Measurements from ENCODE around the gene PHEX.
A peak's percentile ranks its signal among the peaks of the same experiment; 100 is the strongest.

The PHEX gene

GRCh38 chrX:22150371-22150770, 118.2 kb downstream of the PHEX start:
- no peak for DNase-seq (ENCODE audit: low spot score)

GRCh38 chrX:22155126-22155525, 123.0 kb downstream of the PHEX start:
- DNase-seq (ENCODE audit: low spot score) = no peak

GRCh38 chrX:22159071-22159470, 126.9 kb downstream of the PHEX start:
- DNase-seq (ENCODE audit: low spot score) = no peak

DNA sequence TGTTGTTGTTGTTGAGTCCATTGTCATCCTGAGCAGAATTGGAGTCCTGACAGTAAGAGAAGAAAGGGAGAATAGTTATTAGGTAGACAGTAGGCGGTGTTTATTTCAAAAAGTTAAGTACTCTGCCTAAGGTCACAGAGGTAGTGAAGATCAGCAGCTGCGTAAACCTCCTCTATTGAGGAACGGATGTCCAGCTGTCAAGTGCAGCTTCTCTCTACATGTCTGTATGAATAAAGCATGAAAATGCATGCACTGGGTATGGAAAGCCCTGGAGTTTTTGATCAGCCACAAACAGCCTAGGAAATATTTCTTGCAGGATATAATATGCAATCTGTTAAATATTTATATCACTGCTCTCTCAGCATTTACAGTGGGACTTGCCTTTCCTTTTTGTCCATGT, 131.2 kb downstream of the PHEX start:
- DNase-seq (ENCODE audit: low spot score) = no peak

GRCh38 chrX:22164770-22165388, 132.8 kb downstream of the PHEX start:
- no peak for DNase-seq (ENCODE audit: low spot score)

- no peak for DNase-seq (ENCODE audit: low spot score)
Measured at GRCh38 chrX:22165732-22166457, 133.8 kb downstream of the PHEX start.

GRCh38 chrX:22171287-22172060, 139.3 kb downstream of the PHEX start:
- no peak for DNase-seq (ENCODE audit: low spot score)

- DNase-seq (ENCODE audit: low spot score) = no peak
Measured at GRCh38 chrX:22173966-22174365, 141.8 kb downstream of the PHEX start.

DNA sequence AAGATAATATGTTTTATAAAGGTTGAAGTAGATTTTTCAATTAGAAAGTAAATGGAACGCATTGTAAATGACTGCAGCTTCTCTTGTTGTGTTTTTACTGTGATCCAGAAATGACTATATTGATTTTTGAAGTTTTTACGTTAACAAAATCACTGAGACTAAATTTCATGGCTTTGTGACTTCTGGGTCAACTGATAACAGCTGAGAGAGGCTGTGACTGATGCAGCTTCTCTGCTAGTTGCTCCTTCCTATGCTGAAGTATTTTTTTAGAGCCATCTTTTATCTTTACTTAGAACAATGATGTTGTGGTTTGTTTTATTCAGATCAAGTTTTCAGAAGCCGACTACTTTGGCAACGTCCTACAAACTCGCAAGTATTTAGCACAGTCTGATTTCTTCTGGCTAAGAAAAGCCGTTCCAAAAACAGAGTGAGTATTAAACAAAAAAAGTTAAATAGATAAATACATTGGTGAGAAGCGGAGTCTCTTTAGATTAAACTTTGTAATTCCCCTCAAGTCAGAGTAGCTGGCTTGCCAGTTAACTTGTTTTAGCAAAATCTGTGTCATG, 145.9 kb downstream of the PHEX start:
- DNase-seq (ENCODE audit: low spot score) = no peak

- DNase-seq (ENCODE audit: low spot score) = no peak
Measured at GRCh38 chrX:22184096-22184495, 152.0 kb downstream of the PHEX start.

GRCh38 chrX:22186165-22186564, 154.0 kb downstream of the PHEX start:
- DNase-seq (ENCODE audit: low spot score) = no peak

- DNase-seq (ENCODE audit: low spot score) = peak; percentile 66
Measured at GRCh38 chrX:22192419-22193060, 160.4 kb downstream of the PHEX start.

- no peak for DNase-seq (ENCODE audit: low spot score)
Measured at GRCh38 chrX:22193851-22194659, 161.9 kb downstream of the PHEX start.

- no peak for DNase-seq (ENCODE audit: low spot score)
Measured at GRCh38 chrX:22194660-22194945, 162.5 kb downstream of the PHEX start.

DNA sequence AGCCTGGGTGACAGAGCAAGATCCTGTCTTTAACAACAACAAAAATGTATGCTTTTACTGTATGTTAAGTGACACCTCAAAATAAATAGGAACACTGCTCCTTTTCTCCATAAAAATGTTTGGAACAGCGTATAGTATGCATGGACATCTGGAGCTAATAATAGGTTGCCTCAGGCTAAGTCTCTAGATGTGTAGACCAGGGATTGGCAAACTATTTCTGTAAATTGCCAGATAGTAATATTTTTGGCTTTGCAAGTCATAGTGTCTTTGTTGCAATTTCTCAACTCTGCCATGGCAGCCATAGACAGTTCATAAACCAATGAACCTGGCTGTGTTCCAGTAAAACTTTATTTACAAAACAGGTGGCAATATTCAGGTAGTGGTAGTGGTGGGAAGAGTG, 164.0 kb downstream of the PHEX start:
- peak; percentile 2 for DNase-seq (ENCODE audit: low spot score)

DNA sequence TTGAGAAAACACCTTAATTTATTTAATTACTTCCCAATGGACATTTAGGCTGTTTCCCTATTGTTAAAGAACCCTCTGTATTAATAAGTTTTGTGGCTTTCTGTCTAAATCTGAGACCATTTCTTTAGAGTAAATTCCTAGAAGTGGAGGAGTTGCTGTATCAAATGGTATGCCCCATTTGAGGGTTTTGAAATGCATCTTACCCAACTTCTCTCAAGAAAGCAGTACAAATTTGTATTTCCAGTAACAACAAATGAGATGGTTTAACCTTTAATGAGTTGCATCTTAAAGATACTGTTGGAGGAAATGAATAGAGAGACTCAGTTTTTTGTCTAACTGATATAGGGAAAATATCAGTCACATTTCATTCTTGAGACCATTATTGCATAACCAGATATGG, 170.1 kb downstream of the PHEX start:
- DNase-seq (ENCODE audit: low spot score) = no peak

DNA sequence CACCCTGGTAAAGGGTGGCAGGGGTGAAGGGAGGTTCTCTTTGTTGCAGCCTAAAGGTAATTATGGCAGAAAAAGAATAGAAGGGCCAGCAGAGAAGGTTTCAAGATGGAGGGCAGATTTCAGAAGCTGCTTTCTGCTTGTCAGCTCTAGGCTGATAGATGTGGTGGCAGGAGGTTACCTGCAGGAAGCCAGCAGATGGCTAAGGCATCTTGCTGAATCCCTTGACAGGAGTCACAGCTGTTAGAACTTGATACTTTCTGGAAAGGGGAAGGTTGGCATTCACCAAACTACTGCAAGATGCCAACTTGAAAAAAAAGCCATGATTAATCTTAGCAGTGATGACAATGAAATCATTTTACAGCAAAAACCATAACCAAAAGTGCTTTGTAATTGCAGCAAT, 171.1 kb downstream of the PHEX start:
- no peak for DNase-seq (ENCODE audit: low spot score)

GRCh38 chrX:22206781-22207180, 174.7 kb downstream of the PHEX start:
- no peak for DNase-seq (ENCODE audit: low spot score)

- peak; percentile 4 for DNase-seq (ENCODE audit: low spot score)
Measured at GRCh38 chrX:22220941-22221340, 188.8 kb downstream of the PHEX start.

DNA sequence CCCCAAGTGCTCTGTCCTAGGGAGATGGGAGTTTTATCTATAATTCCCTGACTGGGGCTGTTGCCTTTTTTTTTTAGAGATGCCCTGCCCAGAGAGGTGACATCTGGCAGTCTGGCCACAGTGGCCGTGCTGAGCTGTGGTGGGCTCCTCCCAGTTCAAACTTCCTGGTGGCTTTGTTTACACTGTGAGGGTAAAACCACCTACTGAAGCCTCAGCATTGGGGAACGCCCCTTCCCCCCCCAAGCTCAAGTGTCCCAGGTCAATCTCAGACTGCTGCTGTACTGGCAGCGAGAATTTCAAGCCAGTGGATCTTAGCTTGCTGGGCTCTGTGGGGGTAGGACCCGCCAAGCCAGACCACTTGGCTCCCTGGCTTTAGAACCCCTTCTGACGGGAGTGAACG, 202.3 kb downstream of the PHEX start:
- no peak for DNase-seq (ENCODE audit: low spot score)

GRCh38 chrX:22237479-22237878, 205.4 kb downstream of the PHEX start:
- DNase-seq (ENCODE audit: low spot score) = peak; percentile 9

DNA sequence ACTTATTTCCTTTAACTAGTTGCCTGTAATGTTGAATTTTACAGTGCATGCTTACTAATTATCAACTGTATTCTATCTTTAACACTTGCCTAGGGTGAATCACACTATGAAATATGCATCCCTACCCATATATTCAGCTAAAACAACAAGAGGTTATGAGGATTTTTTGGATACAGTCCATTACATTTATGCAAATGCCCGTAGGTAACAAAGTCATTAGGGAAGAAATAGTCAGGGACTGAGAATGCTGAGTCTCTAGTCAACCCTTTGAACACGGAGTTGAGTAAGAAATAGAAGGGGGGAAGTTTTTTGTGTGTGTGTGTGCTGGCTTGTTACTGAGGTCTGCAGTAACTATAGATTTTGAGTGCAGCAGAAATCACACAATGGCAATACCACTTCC, 214.5 kb downstream of the PHEX start:
- DNase-seq (ENCODE audit: low spot score) = peak; percentile 10

Measured in AG20443 (cell line).